SK-N-SH (cell line): ENCODE measurements around the gene C20orf96.

Experiments
- CHD2 ChIP-seq: fragments of 150-350 bp; IDR thresholded peaks from 2 replicates; pipeline ENCODE4 v1.6.1; 2018; ENCODE audit warnings: low read length; ENCODE audit not compliant: partially characterized antibody
- CTCF ChIP-seq: fragments of 200-600 bp; sonication (generic); IDR thresholded peaks from 2 replicates; pipeline ENCODE4 v1.6.1; 2017; ENCODE audit warnings: antibody characterized with exemption, mild to moderate bottlenecking, moderate library complexity
- ELF1 ChIP-seq: IDR thresholded peaks from 2 replicates; pipeline ENCODE4 v1.4.0; 2012
- EP300 ChIP-seq, 2 experiments: IDR thresholded peaks; 2 replicates each; pipeline versions ENCODE4 v1.4.0 to v1.6.1; 2012; ENCODE audit warnings: borderline replicate concordance in 1 of 2, low read depth in 1 of 2, low read length in 1 of 2
- FOXJ3 ChIP-seq: sonication (generic); formaldehyde crosslinking; IDR thresholded peaks from 2 replicates; pipeline ENCODE4 v1.5.1; 2020; ENCODE audit warnings: mild to moderate bottlenecking, missing genetic modification reagents

GRCh38 chr20:242905-243304 is 47.6 kb downstream of the C20orf96 start:
- TF ChIP-seq CTCF, result no peak
- no peak for TF ChIP-seq ELF1
- no peak for TF ChIP-seq CHD2
- TF ChIP-seq FOXJ3 (CRISPR knock-in tag), result no peak
- no peak for TF ChIP-seq EP300 (IDR thresholded peaks at IDR 0.05; ENCODE audit: borderline replicate concordance in 1 of 2, low read depth in 1 of 2, low read length in 1 of 2)
